NCI-H2029 (cell line): ENCODE results near the gene GPATCH2.
"Not testable (repeated sequence)": the region's sequence is repeated elsewhere in the genome, so short reads cannot be mapped to it uniquely, and the experiment has no call there.

ENCODE experiments used
- DNase-seq: peaks from one replicate; lab custom pipeline; 2025; lab: John Stamatoyannopoulos, UW

The GPATCH2 gene

GRCh38 chr1:217443845-217444244, 187.0 kb downstream of the GPATCH2 start:
- no peak for DNase-seq

- DNase-seq, result no peak
These were observed 193.5 kb downstream of the GPATCH2 start for GRCh38 chr1:217437376-217437775.

- DNase-seq, result no peak
These were observed 195.7 kb downstream of the GPATCH2 start for GRCh38 chr1:217435204-217435603.

GRCh38 chr1:217433664-217434063, 197.2 kb downstream of the GPATCH2 start:
- no peak for DNase-seq

- DNase-seq, result no peak
These were observed 198.6 kb downstream of the GPATCH2 start for GRCh38 chr1:217432339-217432738.

GRCh38 chr1:217431395-217431794, 199.5 kb downstream of the GPATCH2 start:
- DNase-seq, result no peak

GRCh38 chr1:217425422-217425821, 205.5 kb downstream of the GPATCH2 start:
- DNase-seq, result no peak

GRCh38 chr1:217419194-217419551, 211.7 kb downstream of the GPATCH2 start:
- no peak for DNase-seq

- DNase-seq, result no peak
These were observed 212.4 kb downstream of the GPATCH2 start for GRCh38 chr1:217418269-217419193.

GRCh38 chr1:217417363-217417762, 213.5 kb downstream of the GPATCH2 start:
- DNase-seq, result no peak

GRCh38 chr1:217407534-217408001, 223.3 kb downstream of the GPATCH2 start:
- no peak for DNase-seq

GRCh38 chr1:217403026-217403720, 227.7 kb downstream of the GPATCH2 start:
- DNase-seq, result no peak

- no peak for DNase-seq
These were observed 228.6 kb downstream of the GPATCH2 start for GRCh38 chr1:217402301-217402700.

GRCh38 chr1:217393896-217394295, 237.0 kb downstream of the GPATCH2 start:
- DNase-seq, result no peak

- DNase-seq, result no peak
These were observed 238.4 kb downstream of the GPATCH2 start for GRCh38 chr1:217392441-217392840.

GRCh38 chr1:217389895-217390294, 241.0 kb downstream of the GPATCH2 start:
- DNase-seq, result no peak

- no peak for DNase-seq
These were observed 242.3 kb downstream of the GPATCH2 start for GRCh38 chr1:217388522-217389065.

- not testable (repeated sequence) for DNase-seq
These were observed 249.1 kb downstream of the GPATCH2 start for GRCh38 chr1:217381773-217382172.

GRCh38 chr1:217379804-217380203, 251.1 kb downstream of the GPATCH2 start:
- not testable (repeated sequence) for DNase-seq

GRCh38 chr1:217379336-217379735, 251.6 kb downstream of the GPATCH2 start:
- DNase-seq, result no peak
